ENCODE data around the gene OBSCN.
"Not testable (repeated sequence)": the region's sequence is repeated elsewhere in the genome, so short reads cannot be mapped to it uniquely, and the experiment has no call there.

The OBSCN gene

DNA sequence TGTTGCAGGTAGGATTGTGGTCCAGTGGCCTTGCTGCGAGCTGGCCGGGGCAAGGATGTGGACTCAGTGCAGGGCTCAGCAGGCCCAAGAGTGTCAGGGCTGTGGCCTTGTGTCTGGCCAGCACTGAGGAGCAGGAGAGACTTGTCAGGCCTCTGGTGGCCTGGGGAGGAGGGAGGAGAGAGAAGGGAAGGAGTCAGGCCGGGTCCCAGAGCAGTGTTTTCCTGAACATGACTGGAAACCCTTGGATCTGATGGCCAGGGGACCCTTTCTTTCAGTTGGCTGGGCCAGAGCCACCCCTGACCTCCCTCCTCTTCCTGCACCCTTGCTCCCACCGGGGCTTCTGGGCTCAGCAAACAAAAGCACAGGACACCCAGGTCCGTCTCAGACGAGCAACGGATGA, 37.2 kb upstream of the OBSCN start:
- DNase-seq: no peak

DNA sequence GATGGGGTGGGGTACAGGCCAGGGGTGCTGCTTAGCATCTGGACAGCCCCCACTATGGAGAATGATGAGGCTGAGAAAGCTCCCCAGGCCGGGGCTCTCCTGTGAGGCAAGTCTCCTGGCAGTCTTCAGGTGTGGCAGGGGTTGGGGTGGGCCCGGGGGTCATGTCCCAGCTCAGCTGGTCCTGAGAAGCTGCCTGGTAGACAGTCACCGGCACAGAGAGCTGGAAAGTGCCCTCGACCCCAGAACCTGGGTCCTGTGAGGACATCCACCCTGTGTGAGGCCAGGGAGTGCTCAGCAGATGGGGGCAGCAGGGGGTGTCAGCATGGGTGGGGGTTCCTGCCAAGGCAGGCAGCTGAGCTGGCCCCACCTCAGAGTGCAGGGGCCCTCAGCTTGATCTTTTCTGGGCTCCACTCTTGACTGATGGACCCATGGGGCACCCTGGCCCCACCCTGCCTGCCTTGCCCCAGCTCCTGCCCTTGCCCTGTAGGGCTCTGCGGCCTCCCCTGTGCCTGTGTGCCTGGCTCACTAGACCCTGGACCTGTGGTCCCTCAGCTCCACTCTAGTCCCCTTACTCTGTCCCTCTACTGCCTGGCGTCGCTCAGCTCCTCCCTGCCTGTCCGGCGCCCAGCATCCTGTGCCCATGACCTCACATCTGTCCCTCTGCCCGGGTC, 36.5 kb upstream of the OBSCN start:
- no peak for DNase-seq

DNA sequence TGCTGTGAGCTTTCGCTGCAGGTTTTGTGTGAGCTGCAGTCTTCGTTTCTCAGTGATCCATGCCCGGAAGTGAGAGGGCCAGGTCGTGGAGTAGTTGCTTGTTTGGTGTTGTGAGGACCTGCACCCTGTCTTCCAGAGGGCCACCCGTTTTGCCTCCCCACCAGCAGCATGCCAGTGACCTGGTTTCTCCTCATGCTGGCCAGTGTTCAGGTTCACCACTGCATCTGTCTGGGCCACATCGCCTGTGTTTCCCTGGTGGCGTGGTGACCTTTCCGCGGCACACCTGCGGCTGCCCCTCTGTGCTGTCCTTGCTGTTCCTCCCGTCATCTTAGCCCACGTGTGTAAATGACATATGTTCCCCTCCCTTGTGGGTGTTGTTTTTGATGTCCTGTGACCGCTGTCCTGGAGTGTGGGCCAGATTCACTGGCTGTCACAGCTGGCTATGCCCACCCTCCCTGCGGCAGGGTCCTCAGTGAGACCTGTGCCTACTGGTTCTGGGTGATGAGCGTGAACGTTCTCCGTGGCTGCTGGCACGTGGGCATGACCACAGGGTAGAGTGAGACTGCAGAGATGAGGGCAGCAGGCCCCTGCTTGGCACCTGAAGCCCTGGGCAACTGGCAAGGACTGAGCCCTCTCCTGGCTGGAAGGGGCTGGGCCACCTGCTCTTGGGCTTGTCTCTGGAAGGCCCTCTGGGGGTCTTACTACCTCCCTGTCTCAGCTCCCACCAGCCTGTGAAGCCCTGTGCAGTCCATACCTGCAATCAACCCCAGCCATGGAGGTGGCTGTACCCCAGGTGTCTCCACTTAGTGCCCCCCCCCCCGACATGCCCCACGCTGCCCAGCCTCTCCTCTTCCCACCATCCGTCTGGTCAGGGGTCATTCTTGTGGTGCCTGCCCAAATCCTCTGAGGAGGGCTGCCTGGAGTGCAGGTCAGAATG, 35.0 kb upstream of the OBSCN start:
- no peak for DNase-seq

DNA sequence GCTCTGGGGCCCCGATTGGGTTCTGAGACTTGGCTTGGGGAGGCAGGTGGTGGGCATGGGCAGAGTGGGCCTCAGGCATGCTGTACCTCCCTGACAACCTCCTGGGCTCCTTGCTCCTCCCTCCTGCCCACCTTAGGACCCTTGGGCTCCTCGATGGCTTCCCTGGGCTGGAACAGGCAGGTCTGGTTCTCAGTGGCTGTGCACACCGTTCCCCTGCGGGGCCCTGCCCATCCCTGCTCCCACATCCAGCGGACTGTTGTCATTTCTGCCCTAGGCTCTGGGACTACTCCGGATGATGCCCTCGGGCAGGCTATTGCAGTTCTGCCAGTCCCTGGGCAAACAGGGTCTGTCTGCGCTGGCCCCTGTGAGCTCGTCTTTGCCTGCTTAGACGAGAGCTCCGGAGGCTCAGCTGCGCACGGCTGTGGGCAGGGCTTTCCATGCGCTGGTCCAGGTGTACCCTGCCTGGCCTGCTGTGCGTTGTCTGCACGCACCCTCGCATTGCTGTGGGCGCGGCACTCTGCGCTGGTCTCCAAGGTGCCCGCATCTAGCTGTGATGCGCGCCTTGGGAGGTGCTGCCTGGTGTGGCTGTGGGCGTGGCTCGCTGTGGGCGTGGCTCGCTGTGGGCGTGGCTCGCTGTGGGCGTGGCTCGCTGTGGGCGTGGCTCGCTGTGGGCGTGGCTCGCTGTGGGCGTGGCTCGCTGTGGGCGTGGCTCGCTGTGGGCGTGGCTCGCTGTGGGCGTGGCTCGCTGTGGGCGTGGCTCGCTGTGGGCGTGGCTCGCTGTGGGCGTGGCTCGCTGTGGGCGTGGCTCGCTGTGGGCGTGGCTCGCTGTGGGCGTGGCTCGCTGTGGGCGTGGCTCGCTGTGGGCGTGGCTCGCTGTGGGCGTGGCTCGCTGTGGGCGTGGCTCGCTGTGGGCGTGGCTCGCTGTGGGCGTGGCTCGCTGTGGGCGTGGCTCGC, 34.0 kb upstream of the OBSCN start:
- not testable (repeated sequence) for DNase-seq

DNA sequence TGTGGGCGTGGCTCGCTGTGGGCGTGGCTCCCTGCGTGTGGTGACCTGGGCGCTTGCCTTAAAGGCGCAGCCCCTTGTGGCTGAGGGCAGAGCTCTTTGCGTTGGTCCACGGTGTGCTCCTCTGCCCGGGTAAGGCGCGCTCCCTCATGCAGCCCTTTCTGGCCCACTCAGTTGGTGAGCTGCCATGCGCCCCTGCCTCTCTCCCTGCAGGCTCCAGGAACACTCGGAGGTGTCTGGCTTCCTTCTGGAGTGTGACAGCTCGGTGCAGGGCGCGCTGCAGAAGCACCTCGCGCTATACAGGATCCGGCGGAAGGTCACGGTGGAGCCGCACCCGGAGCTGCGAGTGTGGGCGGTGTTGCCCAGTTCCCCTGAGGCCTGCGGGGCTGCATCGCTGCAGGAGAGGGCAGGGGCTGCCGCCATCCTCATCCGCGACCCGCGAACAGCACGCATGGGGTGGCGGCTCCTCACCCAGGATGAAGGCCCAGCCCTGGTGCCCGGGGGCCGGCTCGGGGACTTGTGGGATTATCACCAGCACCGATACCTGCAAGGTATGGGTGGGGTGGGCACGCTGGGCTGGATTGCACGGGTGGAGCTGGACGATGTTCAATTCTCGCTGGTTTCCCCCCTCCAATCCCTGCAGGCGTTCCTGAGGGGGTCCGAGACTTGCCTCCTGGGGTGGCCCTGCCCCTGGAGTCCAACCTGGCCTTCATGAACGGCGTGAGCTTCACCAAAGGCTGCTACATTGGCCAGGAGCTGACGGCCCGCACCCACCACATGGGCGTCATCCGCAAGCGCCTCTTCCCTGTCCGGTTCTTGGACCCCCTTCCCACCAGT, 33.1 kb upstream of the OBSCN start:
- DNase-seq: no peak

DNA sequence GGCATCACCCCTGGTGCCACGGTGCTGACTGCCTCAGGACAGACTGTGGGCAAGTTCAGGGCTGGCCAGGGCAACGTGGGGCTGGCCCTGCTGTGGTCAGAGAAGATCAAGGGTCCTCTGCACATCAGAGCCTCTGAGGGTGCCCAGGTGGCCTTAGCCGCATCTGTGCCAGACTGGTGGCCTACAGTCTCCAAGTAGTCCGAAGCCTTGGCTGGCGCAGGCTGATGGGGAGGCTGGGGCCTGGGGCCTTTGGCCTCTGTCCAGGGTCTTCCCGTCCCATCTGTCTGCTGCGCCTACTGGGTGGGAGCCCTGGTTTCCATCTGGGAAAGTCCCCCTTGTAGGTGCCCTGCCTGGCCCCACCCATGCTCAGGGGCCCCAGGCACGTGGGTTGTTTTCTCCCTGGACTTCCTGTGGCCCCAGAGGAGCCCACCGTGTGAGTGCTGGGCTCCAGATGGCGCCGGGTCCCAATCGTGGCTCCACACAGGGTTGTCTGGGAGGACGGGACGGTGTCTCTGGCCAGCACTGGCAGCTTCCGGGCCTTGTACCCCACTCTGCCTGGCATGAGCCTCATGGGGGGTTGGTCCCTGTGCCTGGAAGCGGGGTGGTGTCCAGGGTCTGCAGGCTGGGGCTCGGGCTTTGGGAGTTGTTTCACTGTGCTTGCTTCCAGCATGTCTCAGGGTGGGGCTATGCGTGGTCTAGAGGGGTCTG, 32.4 kb upstream of the OBSCN start:
- no peak for DNase-seq

DNA sequence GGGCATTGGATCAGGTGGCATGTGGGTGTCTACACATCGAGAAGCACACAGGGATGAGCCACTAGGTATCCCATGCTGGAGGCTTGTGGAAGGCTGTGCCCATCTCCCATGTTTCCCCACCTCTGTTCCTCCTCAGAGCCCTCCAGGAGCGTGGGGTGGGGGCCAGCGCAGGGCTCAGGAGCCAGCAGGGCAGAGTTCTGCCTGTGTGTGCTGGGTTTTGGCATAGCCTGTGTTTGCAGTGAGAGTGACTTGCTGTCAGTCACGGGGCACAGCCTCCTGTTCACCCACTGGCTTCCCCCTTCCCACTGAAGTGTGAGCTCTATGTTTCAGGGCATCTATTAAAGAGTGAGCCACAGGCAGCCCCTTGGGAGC, 31.8 kb upstream of the OBSCN start:
- no peak for DNase-seq

DNA sequence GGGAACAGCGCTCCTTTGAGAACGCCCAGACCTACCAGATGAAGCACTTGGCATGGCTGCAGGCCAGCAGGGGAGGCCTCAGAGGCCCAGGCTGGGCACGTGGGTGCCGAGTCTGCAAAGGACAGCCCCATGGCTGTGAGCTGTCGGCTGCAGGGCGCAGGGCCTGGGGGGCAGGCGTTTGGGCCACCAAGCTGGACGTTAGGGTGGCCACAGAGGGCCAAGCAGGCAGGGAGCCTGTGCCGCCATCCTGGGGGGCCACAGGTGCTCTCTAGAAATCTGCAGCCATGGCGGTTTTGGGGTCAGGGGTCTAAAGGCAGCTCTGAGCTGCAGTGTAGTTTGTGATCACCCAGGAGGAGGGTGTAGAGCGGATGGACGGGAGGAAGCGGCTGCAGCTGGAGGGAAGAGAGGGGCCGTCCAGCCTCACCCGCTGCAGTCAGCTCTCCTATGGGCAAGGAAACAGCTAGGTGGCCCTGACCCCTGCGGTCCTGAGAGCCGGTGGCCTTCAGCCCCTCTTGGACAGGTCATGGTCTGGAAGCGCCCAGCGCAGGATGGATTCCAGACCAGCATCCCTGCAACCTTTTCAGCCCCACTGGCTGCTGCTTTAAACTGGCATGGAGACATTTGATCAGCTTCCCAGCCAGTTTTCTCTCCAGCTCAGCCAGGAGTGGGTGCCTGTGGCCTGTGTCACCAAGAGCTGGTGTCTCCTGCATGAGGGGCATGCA, 31.2 kb upstream of the OBSCN start:
- no peak for DNase-seq

DNA sequence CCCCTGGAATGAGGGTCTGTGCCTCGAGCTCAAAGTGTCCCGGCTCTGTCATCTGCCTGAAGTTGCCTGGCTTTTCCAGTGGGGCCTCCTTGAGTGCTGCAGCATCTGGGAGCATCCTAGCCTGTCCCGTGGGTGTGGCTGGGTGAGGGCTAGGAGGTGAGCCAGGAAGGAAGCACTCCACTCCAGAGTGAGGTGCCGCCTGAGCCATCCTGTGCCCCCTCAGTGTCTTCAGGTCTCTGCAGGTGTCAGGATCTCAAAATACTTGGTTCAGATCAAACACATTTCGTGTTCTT, 30.7 kb upstream of the OBSCN start:
- DNase-seq: no peak

DNA sequence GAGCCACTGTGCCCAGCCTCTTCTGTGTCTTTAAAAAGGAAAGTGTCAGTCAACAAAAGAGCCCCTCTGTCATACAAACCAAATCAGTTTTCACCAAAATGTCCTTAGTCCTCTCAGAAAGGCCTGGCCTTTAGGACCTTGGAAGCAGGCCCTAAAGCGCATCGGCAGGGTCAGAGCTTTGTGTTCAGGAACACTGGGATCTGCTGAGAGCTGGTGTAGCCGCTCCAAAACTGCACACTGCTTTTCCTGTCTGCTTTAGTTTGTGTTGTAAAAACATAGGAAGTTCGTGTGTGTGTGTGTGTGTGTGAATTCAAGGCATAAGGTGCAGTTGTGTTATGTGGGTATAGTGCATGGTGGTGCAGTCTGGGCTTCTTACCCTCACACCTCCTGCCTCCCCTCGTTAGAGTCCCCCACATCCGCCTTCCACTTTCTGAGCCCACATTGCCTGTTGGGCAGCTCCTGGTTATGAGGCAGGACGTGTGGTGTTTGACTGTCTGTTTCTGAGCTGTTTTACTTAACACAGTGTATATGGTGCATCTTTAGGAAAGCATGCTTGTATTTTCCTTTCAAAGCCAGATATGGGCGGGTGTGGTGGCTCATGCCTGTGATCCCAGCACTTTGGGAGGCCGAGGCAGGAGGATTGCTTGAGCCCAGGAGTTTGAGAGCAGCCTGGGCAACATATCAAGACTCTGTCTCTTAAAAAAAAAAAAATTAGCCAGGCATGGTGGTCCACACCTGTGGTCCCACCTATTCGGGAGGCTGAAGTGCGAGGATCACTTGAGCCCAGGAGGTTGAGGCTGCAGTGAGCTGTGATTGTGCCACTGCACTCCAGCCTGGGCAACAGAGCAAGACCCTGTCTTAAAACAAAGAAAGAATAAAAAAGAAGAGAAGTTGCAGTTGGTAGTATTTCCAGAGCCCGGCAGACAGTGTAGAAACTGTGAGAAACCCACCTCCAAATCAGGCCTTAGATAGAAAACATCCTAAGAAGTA, 29.8 kb upstream of the OBSCN start:
- DNase-seq: no peak

DNA sequence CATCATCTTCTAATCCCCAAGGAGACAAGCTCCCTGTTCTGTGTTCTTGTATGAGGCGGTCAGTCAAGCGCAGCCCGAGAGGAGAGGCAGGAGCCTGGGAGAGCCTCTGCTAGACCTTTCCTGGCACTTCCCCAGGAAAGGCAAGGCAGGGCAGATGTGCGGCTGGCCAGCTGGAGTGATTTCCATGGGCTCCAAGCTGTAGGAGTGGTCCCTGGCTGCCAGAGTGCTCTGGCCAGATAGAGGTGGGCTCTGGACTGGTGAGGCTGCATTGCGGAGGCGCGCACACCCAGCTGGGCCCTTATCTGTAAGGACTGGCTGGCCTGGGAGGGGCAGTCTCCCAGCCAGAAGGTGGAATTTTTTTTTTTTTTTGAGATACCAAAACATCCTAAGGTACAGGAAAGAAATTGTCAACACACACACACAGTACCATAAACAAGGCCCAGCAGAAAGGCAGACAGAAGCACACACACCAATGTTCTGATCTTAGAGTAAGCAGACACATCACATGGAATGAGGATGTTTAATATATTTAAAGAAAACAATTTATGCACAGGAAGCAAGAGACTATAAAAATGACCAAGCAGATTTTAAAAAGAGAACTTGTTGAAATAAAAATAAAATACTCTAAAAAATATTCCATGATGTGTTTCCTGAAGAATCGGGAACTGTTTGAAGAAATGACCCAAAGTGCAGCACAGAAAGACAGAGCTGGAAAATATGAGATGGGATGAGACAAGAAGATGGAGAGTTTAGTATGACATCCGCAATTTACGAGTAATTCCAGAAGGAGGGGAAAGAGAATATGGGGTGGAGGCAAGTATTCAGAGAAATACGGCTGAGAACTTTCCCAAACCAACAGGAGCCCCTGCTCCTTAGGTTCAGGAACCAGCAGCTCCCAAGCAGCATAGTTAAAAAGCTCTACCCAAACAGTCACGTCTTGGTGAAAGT, 28.8 kb upstream of the OBSCN start:
- no peak for DNase-seq

DNA sequence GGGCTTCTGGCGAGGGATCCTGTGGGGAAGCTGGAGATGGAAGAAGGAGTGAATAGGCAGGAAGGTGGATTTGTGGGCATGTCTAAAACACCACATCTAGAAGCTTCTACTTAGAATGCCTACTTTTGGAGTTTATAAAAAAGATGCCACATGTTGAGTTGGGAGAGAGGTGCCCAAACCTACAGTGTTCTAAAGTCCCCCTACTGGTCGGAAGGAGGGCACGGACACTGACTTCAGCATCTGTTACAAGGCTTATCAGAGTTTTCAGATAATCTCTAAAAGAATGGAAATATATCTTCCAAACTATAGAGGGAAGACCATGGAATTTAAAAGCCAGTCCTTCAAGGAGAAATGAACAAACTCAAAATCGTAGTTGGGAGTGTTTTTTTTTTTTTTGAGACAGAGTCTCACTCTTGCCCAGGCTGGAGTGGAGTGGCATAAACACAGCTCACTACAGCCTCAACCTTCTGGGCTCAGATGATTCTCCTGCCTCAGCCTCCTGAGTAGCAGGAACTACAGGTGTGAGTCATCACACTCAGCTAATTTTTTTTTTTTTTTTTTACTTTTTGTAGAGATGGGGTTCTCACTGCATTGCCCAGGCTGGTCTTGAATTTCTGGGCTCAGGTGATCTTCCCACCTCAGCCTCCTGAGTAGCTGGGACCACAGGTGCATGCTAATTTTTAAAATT, 27.4 kb upstream of the OBSCN start:
- DNase-seq: no peak

DNA sequence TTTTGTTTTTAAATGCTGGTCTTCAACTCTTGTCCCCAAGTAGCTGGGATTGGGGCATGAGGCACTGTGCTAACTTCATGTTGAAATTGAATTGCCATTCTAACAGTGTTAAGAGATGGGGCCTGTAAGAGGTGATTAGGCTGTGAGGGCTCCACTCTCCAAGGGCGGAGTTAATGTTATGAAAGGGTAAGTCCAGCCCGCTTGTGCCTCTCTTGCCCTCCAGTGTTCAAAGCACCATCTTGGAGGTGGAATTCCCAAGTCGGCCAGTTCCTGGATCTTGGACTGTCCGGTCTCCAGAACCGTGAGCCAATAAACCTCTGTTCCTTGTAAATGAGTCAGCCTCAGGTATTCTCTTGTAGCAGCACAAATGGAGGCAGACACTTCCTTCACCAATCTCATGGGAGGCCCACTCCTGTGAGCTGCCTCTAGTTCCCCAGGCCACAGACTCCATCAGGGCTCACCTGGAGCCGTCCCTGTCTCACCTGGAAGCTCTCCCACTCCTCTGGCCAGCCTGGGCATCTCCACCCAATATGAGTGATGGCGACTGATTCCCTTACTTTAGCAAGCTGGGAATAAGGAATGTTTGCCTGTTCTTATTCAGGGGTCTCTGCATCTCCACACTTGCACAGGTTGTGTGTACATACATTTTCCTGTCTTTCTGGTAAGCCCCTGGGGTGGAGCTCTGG, 26.7 kb upstream of the OBSCN start:
- DNase-seq: no peak

DNA sequence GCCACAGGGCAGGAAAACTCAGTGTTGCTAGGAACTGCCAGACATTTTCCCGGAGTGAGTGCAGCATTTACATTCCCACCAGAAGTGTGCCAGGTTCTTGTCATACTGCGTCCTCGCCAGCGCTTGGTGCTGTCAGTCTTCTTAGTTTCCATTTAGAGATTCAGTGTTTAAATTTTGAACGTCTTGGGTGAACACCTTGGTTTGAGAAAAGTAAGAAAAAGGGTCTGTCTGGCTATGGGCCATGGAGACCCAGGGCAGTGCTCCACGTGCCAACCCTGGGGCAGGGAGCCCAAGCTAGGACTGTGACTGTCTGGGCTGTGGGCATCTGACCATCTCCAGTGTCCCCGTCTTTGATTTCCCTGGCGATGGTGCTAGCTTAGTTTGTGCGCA, 26.2 kb upstream of the OBSCN start:
- no peak for DNase-seq

DNA sequence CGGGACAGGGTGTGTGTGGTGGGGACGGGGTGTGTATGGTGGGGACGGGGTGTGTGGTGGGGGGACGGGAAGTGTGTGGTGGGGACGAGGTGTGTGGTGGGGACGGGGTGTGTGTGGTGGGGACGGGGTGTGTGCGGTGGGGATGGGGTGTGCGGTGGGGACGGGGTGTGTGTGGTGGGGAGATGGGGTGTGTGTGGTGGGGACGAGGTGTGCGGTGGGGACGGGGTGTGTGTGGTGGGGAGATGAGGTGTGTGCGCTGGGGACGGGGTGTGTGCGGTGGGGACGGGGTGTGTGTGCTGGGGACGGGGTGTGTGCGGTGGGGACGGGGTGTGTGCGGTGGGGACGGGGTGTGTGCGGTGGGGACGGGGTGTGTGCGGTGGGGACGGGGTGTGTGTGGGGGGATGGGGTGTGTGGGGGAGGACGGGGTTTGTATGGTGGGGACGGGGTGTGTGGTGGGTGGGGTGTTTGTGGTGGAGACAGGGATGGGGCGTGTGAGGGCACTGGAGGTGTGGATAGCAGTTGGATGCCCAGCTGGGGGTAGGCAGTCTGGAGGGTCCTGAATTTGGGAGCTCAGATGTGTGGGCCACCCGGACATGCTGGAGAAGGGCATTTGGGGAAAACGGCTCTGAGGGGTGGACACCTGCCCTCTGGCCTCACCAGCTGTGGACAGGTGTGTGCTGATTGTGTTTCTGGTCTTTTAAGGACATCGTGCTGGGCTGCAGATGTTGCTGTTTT, 25.4 kb upstream of the OBSCN start:
- DNase-seq: no peak

DNA sequence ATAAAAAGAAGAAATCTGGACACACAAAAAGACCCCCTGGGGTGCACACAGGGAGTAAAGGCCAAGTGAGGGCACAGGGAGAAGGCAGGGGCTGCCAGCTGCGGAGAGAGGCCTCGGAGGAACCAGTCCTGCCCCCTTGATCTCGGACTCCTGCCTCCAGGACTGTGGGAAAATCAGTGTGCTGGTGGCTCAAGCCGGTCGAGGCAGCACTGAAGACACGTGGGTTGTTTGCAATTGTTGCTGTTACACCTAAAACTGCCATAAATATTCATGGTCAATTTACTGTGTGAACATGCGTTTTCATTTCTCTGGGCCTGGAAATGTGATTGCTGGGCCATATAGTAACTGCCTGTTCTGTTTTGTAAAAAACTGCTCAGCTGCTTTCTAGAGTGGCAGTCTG, 23.7 kb upstream of the OBSCN start:
- DNase-seq: no peak

DNA sequence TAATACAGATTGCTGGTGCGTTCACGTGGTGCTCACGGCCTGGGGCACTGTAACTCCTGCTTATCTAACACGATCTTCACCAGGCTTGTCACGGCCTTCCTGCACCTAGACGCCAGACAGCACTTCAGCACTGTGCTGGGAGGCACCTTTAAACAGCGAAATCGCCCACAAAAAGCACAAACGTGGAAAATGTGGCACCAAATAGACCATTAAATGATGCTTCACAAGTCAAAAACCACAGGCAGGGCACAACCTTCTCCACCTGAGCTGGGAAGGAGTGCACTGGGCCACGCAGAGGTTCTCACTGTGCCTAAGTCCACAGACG, 22.2 kb upstream of the OBSCN start:
- DNase-seq: no peak

All from NCI-H1694 (cell line).